Caco-2 (cell line): ENCODE results near the gene MSRB3. TPM values are rescaled to one million over a fixed set of nuclear protein-coding genes. Genes with fewer than 3 reads are reported as not detected.

Experiments used
- BruUV-seq: library from RNA; stranded (reverse); fragments of 400-500 nt; replicated peaks from 2 replicates; lab custom pipeline; 2021; lab: Mats Ljungman, UMichigan
- CTCF ChIA-PET: fragments of 300-600 bp; sonication (Branson Sonifier 250); formaldehyde crosslinking; loops from one replicate; lab custom pipeline; 2022; ENCODE audit warnings: antibody characterized with exemption; lab: Charles Lee
- POLR2A ChIA-PET: fragments of 300-600 bp; sonication (Branson Sonifier 250); formaldehyde crosslinking; loops from one replicate; lab custom pipeline; 2022; ENCODE audit warnings: antibody characterized with exemption; lab: Charles Lee
- DNase-seq, 2 experiments: peaks; one replicate each; pipeline versions ENCODE4 v3.0.0 to v3.0.0-alpha.2; 2020 to 2022
- H3K27me3 ChIP-seq: replicated peaks from 2 replicates; pipeline ENCODE4 v1.6.0; 2011; ENCODE audit warnings: low read length; ENCODE audit not compliant: control insufficient read depth, insufficient read depth
- H3K36me3 ChIP-seq: 2 replicates; pipeline ENCODE4 v1.5.1; 2011; ENCODE audit warnings: low read length; ENCODE audit not compliant: control insufficient read depth, insufficient read depth
- H3K4me1 ChIP-seq: fragments of 250-450 bp; sonication (Bioruptor Pico); 2 replicates; pipeline ENCODE4 v1.5.1; 2020; ENCODE audit warnings: mild to moderate bottlenecking
- H3K4me3 ChIP-seq: 2 replicates; pipeline ENCODE4 v1.5.1; 2011; ENCODE audit warnings: low read depth, mild to moderate bottlenecking, control low read depth, low read length
- H3K9me3 ChIP-seq: fragments of 250-450 bp; sonication (Bioruptor Pico); 2 replicates; pipeline ENCODE4 v1.5.1; 2020; ENCODE audit warnings: mild to moderate bottlenecking, moderate library complexity
- H3K27ac Mint-ChIP-seq: one replicate; pipeline ENCODE4 v1.8.0; 2022; ENCODE audit warnings: mixed read lengths; ENCODE audit not compliant: unreplicated experiment
- H3K27me3 Mint-ChIP-seq: one replicate; pipeline ENCODE4 v1.8.0; 2022; ENCODE audit warnings: mixed read lengths; ENCODE audit not compliant: insufficient read depth, unreplicated experiment
- H3K36me3 Mint-ChIP-seq: one replicate; pipeline ENCODE4 v1.8.0; 2022; ENCODE audit warnings: mild to moderate bottlenecking, mixed read lengths; ENCODE audit not compliant: insufficient read depth, unreplicated experiment
- H3K4me1 Mint-ChIP-seq: one replicate; pipeline ENCODE4 v1.8.0; 2022; ENCODE audit warnings: low read depth, mixed read lengths; ENCODE audit not compliant: unreplicated experiment
- H3K4me3 Mint-ChIP-seq: one replicate; pipeline ENCODE4 v1.8.0; 2022; ENCODE audit warnings: mild to moderate bottlenecking, moderate library complexity, mixed read lengths; ENCODE audit not compliant: unreplicated experiment
- H3K9me3 Mint-ChIP-seq: one replicate; pipeline ENCODE4 v1.8.0; 2022; ENCODE audit warnings: mixed read lengths; ENCODE audit not compliant: unreplicated experiment
- CTCF ChIP-seq, 2 experiments: fragments of 200-600 bp in 1 of 2; IDR thresholded peaks; 1 replicate in 1 of 2; 2 replicates in 1 of 2; pipeline versions ENCODE4 v1.5.1 to v1.8.0; 2011 to 2022; ENCODE audit warnings: antibody characterized with exemption in 1 of 2, control low read depth in 1 of 2, inconsistent platforms in 1 of 2, low read depth in 1 of 2, low read length in 1 of 2, mild to moderate bottlenecking in 1 of 2, moderate library complexity in 1 of 2; ENCODE audit not compliant: insufficient read depth in 1 of 2, severe bottlenecking in 1 of 2, unreplicated experiment in 1 of 2
- intact Hi-C: fragments of 100-400 bp; cut with micrococcal nuclease; formaldehyde crosslinking; loops from one replicate; pipeline ENCODE4 v1.10.0; 2022; ENCODE audit not compliant: unreplicated experiment
- total RNA-seq: library from RNA; stranded (reverse); gene quantifications from 2 replicates; pipeline ENCODE4 v1.2.3, GENCODE V29; 2022

The MSRB3 gene
- total RNA-seq, 1 experiment from 2014 or later = 7.7 TPM

- no peaks in the 10 kb centered on the region for H3K9me3 Mint-ChIP-seq
- CTCF ChIA-PET = no interaction called here
- no TSS peak for BruUV-seq
- H3K27ac Mint-ChIP-seq = no peak overlapping the region
- H3K27me3 ChIP-seq = no peaks in the 10 kb centered on the region
- no peaks in the 10 kb centered on the region for H3K36me3 ChIP-seq
- DNase-seq = no peak
- no peaks in the 10 kb centered on the region for H3K4me1 Mint-ChIP-seq
- no peaks in the 10 kb centered on the region for H3K9me3 ChIP-seq
- H3K27me3 Mint-ChIP-seq = no peaks in the 10 kb centered on the region
- intact Hi-C loops = no loop called here
- H3K4me1 ChIP-seq = no peaks in the 10 kb centered on the region
- POLR2A ChIA-PET = no interaction called here
- H3K4me3 ChIP-seq = no peak overlapping the region
- no peak overlapping the region for H3K4me3 Mint-ChIP-seq
- TF ChIP-seq CTCF (IDR thresholded peaks at IDR 0.05; ENCODE audit: insufficient read depth in 1 of 2, low read depth in 1 of 2, low read length in 1 of 2, severe bottlenecking in 1 of 2, unreplicated experiment in 1 of 2) = no peak
- no peaks in the 10 kb centered on the region for H3K36me3 Mint-ChIP-seq
These were observed 225.9 kb downstream of the MSRB3 start for GRCh38 chr12:65504417-65504816.

- H3K36me3 Mint-ChIP-seq = no peaks in the 10 kb centered on the region
These were observed 227.1 kb downstream of the MSRB3 start for GRCh38 chr12:65505386-65506121.

More at GRCh38 chr12:65505386-65506121, 227.1 kb downstream of the MSRB3 start:
- no peak for TF ChIP-seq CTCF (IDR thresholded peaks at IDR 0.05; ENCODE audit: insufficient read depth in 1 of 2, low read depth in 1 of 2, low read length in 1 of 2, severe bottlenecking in 1 of 2, unreplicated experiment in 1 of 2)
- H3K4me3 ChIP-seq = no peak overlapping the region
- CTCF ChIA-PET = no interaction called here
- DNase-seq = no peak
- Mint-ChIP-seq H3K27ac (no peak overlapping the region), H3K27me3 (no peaks in the 10 kb centered on the region), H3K4me3 (no peak overlapping the region), H3K9me3 (no peaks in the 10 kb centered on the region), H3K4me1 (no peaks in the 10 kb centered on the region)
- no TSS peak for BruUV-seq
- no peaks in the 10 kb centered on the region for H3K9me3 ChIP-seq
- no peaks in the 10 kb centered on the region for H3K36me3 ChIP-seq
- intact Hi-C loops = no loop called here
- H3K4me1 ChIP-seq = peaks cover 3% of the 10 kb centered on the region; the same call in 1 of the 2 replicates
- no peaks in the 10 kb centered on the region for H3K27me3 ChIP-seq
- POLR2A ChIA-PET = no interaction called here
